DOHH2 (cell line): ENCODE results near the gene ZFX.

Experiments
- H3F3A ChIP-seq: fragments of 200-600 bp; sonication (generic), shearing (Covaris generic); 2 replicates; pipeline ENCODE4 v1.6.0; 2016; ENCODE audit warnings: antibody characterized with exemption, mild to moderate bottlenecking; ENCODE audit not compliant: control insufficient read depth, insufficient read depth
- H3K27ac ChIP-seq: fragments of 200-600 bp; sonication (generic); 2 replicates; pipeline ENCODE4 v1.5.1; 2014; ENCODE audit warnings: low read depth, mild to moderate bottlenecking, low read length, moderate library complexity
- H3K27me3 ChIP-seq: fragments of 200-600 bp; sonication (generic); 2 replicates; pipeline ENCODE4 v1.6.1; 2014; ENCODE audit warnings: mild to moderate bottlenecking, low read length, mixed read lengths; ENCODE audit not compliant: control insufficient read depth
- H3K36me3 ChIP-seq: fragments of 200-600 bp; sonication (generic); 2 replicates; pipeline ENCODE4 v1.6.1; 2014; ENCODE audit warnings: mild to moderate bottlenecking, low read length, moderate library complexity, mixed read lengths; ENCODE audit not compliant: control insufficient read depth
- H3K4me1 ChIP-seq: fragments of 200-600 bp; sonication (generic); 2 replicates; pipeline ENCODE4 v1.6.1; 2014; ENCODE audit warnings: mild to moderate bottlenecking, low read length, mixed read lengths; ENCODE audit not compliant: control insufficient read depth
- H3K4me2 ChIP-seq: fragments of 200-600 bp; sonication (generic); 2 replicates; pipeline ENCODE4 v1.6.0; 2014; ENCODE audit warnings: mild to moderate bottlenecking, low read length, moderate library complexity
- H3K4me3 ChIP-seq: fragments of 200-600 bp; sonication (generic); 2 replicates; pipeline ENCODE4 v1.5.1; 2014; ENCODE audit warnings: mild to moderate bottlenecking, low read length, mixed read lengths
- H3K79me2 ChIP-seq: fragments of 200-600 bp; sonication (generic); 2 replicates; pipeline ENCODE4 v1.6.1; 2014; ENCODE audit warnings: mild to moderate bottlenecking, low read length, mixed read lengths; ENCODE audit not compliant: control insufficient read depth
- H3K9me2 ChIP-seq: fragments of 200-600 bp; sonication (generic); replicated peaks from 2 replicates; pipeline ENCODE4 v1.6.1; 2014; ENCODE audit warnings: mild to moderate bottlenecking, low read length, mixed read lengths; ENCODE audit not compliant: control insufficient read depth
- H3K9me3 ChIP-seq: fragments of 200-600 bp; sonication (generic); 2 replicates; pipeline ENCODE4 v1.6.1; 2014; ENCODE audit warnings: antibody characterized with exemption, low read length, mixed read lengths; ENCODE audit not compliant: control insufficient read depth, insufficient read depth
- H4K20me1 ChIP-seq: fragments of 200-600 bp; sonication (generic); 2 replicates; pipeline ENCODE4 v1.6.0; 2014; ENCODE audit warnings: low read depth, mild to moderate bottlenecking, antibody characterized with exemption, low read length, moderate library complexity; ENCODE audit not compliant: control insufficient read depth, insufficient read depth
- EZH2phosphoT487 ChIP-seq: fragments of 200-600 bp; sonication (generic); IDR thresholded peaks from 2 replicates; pipeline ENCODE4 v1.6.1; 2017; ENCODE audit warnings: borderline replicate concordance, mild to moderate bottlenecking, antibody characterized with exemption, low read length, moderate library complexity, mixed read lengths
- TF ChIP-seq, protein P1 (sequence below): fragments of 200-600 bp; sonication (generic); IDR thresholded peaks from one replicate; pipeline ENCODE4 v1.5.1; 2014; ENCODE audit warnings: antibody characterized with exemption, mild to moderate bottlenecking, low read depth, low read length; ENCODE audit not compliant: poor library complexity, severe bottlenecking

Gene ZFX

DNA sequence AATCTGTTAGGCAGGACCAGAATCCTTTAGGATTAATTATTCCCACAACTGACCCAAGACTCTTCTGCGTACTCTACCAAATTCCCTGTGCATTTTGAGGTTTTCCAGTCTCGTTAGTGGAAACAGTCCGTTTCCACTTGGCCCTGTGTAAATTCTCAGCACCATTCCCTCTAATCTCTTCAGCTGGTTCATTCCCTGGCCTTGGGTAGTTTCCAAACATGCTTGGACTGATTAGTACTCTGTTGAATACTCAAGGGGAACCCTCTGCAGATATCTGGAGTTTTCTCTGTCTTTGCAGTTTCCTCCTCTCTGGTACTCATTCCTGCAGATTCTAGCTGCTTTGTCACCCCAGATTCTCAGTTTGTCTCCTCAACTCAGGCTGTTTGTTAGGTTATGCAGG lies 80.4 kb downstream of the ZFX start:
- Histone ChIP-seq H4K20me1 (no peaks in the 10 kb centered on the region), H3K27me3 (peaks cover 6% of the 10 kb centered on the region; the same call in 1 of the 2 replicates), H3K9me2 (no peaks in the 10 kb centered on the region), H3K4me3 (no peak overlapping the region), H3F3A (no peaks in the 10 kb centered on the region), H3K9me3 (no peaks in the 10 kb centered on the region), H3K4me1 (no peaks in the 10 kb centered on the region), H3K36me3 (no peaks in the 10 kb centered on the region), H3K27ac (no peak overlapping the region), H3K4me2 (no peak overlapping the region), H3K79me2 (no peaks in the 10 kb centered on the region)
- TF ChIP-seq, protein P1, sequence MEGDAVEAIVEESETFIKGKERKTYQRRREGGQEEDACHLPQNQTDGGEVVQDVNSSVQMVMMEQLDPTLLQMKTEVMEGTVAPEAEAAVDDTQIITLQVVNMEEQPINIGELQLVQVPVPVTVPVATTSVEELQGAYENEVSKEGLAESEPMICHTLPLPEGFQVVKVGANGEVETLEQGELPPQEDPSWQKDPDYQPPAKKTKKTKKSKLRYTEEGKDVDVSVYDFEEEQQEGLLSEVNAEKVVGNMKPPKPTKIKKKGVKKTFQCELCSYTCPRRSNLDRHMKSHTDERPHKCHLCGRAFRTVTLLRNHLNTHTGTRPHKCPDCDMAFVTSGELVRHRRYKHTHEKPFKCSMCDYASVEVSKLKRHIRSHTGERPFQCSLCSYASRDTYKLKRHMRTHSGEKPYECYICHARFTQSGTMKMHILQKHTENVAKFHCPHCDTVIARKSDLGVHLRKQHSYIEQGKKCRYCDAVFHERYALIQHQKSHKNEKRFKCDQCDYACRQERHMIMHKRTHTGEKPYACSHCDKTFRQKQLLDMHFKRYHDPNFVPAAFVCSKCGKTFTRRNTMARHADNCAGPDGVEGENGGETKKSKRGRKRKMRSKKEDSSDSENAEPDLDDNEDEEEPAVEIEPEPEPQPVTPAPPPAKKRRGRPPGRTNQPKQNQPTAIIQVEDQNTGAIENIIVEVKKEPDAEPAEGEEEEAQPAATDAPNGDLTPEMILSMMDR: no peak
- no peak for TF ChIP-seq EZH2phosphoT487

DNA sequence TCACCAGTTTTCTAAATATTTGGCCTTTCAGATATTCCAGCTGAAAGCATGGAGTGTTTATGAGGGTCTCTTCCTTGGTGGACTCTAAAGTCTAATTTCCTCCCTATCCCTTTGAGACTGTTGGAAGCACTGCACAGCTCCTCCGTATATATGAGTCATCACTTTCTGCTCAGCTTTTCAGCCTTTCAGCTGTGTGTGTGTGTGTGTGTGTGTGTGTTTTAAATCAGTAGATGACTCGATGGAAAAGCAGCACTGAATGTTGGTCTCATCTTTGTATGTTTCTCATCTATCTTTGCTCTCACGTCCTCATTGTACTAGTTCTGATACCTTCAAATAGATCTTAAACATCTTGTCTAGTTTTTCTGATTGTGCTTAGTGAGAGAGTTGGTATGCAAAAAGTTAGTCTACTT lies 81.6 kb downstream of the ZFX start:
- TF ChIP-seq, protein P1: no peak
- no peak for TF ChIP-seq EZH2phosphoT487
- Histone ChIP-seq H3K9me2 (no peaks in the 10 kb centered on the region), H3K4me1 (no peaks in the 10 kb centered on the region), H3K27me3 (peaks cover 6% of the 10 kb centered on the region; the same call in 1 of the 2 replicates), H3K4me2 (no peak overlapping the region), H3F3A (no peaks in the 10 kb centered on the region), H3K4me3 (no peak overlapping the region), H4K20me1 (no peaks in the 10 kb centered on the region), H3K9me3 (no peaks in the 10 kb centered on the region), H3K79me2 (no peaks in the 10 kb centered on the region), H3K36me3 (no peaks in the 10 kb centered on the region), H3K27ac (no peak overlapping the region)

DNA sequence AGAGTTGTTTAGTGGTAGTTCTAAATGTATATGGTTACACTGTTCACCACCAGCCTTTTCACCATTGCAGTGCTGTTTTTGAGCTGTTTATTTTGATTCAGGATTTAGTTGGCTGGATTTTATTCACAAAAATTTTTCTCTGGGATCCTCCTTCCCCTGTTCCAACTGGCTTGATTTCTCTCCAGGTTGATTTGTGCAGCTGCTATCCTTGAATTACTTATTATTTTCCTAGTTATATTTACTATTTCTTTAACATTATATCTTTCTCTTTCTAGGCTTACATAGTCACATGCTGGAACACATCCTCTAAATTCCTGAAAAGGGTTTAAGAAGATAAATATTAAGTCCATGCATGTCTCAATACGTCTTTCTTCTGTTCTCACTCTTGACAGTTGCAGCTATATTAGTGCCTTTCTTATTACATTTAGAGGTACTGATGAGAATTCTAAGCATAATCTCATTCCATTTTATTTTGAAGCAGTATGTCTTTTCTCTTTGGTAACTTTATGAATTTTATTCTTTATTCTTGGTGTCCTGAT lies 82.2 kb downstream of the ZFX start:
- no peaks in the 10 kb centered on the region for H3K4me1 ChIP-seq
- no peaks in the 10 kb centered on the region for H3K36me3 ChIP-seq
- no peaks in the 10 kb centered on the region for H4K20me1 ChIP-seq
- no peaks in the 10 kb centered on the region for H3K79me2 ChIP-seq
- no peaks in the 10 kb centered on the region for H3F3A ChIP-seq
- no peak overlapping the region for H3K4me3 ChIP-seq
- H3K9me3 ChIP-seq: no peaks in the 10 kb centered on the region
- no peak overlapping the region for H3K27ac ChIP-seq
- H3K9me2 ChIP-seq: no peaks in the 10 kb centered on the region
- H3K27me3 ChIP-seq: peaks cover 6% of the 10 kb centered on the region; the same call in 1 of the 2 replicates
- TF ChIP-seq EZH2phosphoT487: no peak
- TF ChIP-seq, protein P1: no peak
- H3K4me2 ChIP-seq: no peak overlapping the region
